Upper lobe of right lung (tissue), 1 donor: ENCODE data around the gene RFX6. TPM values are rescaled to one million over a fixed set of nuclear protein-coding genes. Genes with fewer than 3 reads are reported as not detected.

Source experiments
- ATAC-seq: fragments of 200-7000 bp; cut with Tn5 transposase; one replicate; pipeline ENCODE4 v1.9.1; 2020; ENCODE audit warnings: mild to moderate bottlenecking, moderate library complexity
- DNase-seq: peaks from one replicate; pipeline ENCODE4 v3.0.0-alpha.2; 2020
- H3K27ac ChIP-seq: fragments of 200-600 bp; one replicate; pipeline ENCODE4 v1.8.0; 2022
- H3K27me3 ChIP-seq: fragments of 200-600 bp; one replicate; pipeline ENCODE4 v1.8.0; 2022; ENCODE audit warnings: mild to moderate bottlenecking
- H3K36me3 ChIP-seq: fragments of 200-600 bp; one replicate; pipeline ENCODE4 v1.8.0; 2022
- H3K4me1 ChIP-seq: fragments of 200-600 bp; one replicate; pipeline ENCODE4 v1.8.0; 2022
- H3K4me3 ChIP-seq: fragments of 200-600 bp; one replicate; pipeline ENCODE4 v1.8.0; 2022; ENCODE audit warnings: mild to moderate bottlenecking
- H3K9me3 ChIP-seq: fragments of 200-600 bp; one replicate; pipeline ENCODE4 v1.8.0; 2022
- CTCF ChIP-seq: fragments of 200-600 bp; IDR thresholded peaks from one replicate; pipeline ENCODE4 v1.8.0; 2022; ENCODE audit warnings: antibody characterized with exemption
- intact Hi-C: fragments of 100-400 bp; cut with DNase I; formaldehyde crosslinking; loops from one replicate; pipeline ENCODE4 v1.11.0; 2022
- total RNA-seq: library from RNA; stranded (reverse); fragmentation: NEBNext Ultra II Directional; extraction: Animal tissue kit (Norgen Biotek cat#: 25700); gene quantifications from one replicate; pipeline ENCODE4 v1.2.1, GENCODE V29; 2021
- donor health status: DM: no; HTN: yes; CAD: no; lungs with severe emphysema.

RFX6 gene
- total RNA-seq, 1 donor from 2014 or later: not detected

- intact Hi-C loops: no loop called here
- no peak for ATAC-seq
- Histone ChIP-seq H3K27ac (no peak overlapping the region), H3K4me3 (no peak overlapping the region), H3K27me3 (no peaks in the 10 kb centered on the region), H3K36me3 (no peaks in the 10 kb centered on the region), H3K9me3 (no peaks in the 10 kb centered on the region), H3K4me1 (no peaks in the 10 kb centered on the region)
- TF ChIP-seq CTCF: no peak
- no peak for DNase-seq
Measured at GRCh38 chr6:116887168-116887567, 10.1 kb downstream of the RFX6 start.

GRCh38 chr6:116887894-116888293, 10.9 kb downstream of the RFX6 start:
- intact Hi-C loops: no loop called here
- DNase-seq: no peak

GRCh38 chr6:116888732-116889360, 11.8 kb downstream of the RFX6 start:
- Histone ChIP-seq H3K4me1 (no peaks in the 10 kb centered on the region), H3K9me3 (no peaks in the 10 kb centered on the region), H3K4me3 (no peak overlapping the region), H3K27me3 (no peaks in the 10 kb centered on the region), H3K36me3 (no peaks in the 10 kb centered on the region), H3K27ac (no peak overlapping the region)
- no peak for ATAC-seq
- no peak for DNase-seq
- no peak for TF ChIP-seq CTCF
- intact Hi-C loops: no loop called here

More at GRCh38 chr6:116887894-116888293, 10.9 kb downstream of the RFX6 start:
- Histone ChIP-seq H3K27me3 (no peaks in the 10 kb centered on the region), H3K4me3 (no peak overlapping the region), H3K9me3 (no peaks in the 10 kb centered on the region), H3K4me1 (no peaks in the 10 kb centered on the region), H3K27ac (no peak overlapping the region), H3K36me3 (no peaks in the 10 kb centered on the region)
- no peak for ATAC-seq
- TF ChIP-seq CTCF: no peak

- H3K27me3 ChIP-seq: no peaks in the 10 kb centered on the region
- DNase-seq (no peak), ATAC-seq (no peak)
- H3K9me3 ChIP-seq: no peaks in the 10 kb centered on the region
- no peaks in the 10 kb centered on the region for H3K4me1 ChIP-seq
- no peak for TF ChIP-seq CTCF
- H3K27ac ChIP-seq: no peak overlapping the region
- intact Hi-C loops: no loop called here
- H3K4me3 ChIP-seq: no peak overlapping the region
- no peaks in the 10 kb centered on the region for H3K36me3 ChIP-seq
Measured at GRCh38 chr6:116894669-116895068, 17.6 kb downstream of the RFX6 start.

- Histone ChIP-seq H3K4me1 (no peaks in the 10 kb centered on the region), H3K27ac (no peak overlapping the region), H3K27me3 (no peaks in the 10 kb centered on the region), H3K36me3 (no peaks in the 10 kb centered on the region), H3K9me3 (no peaks in the 10 kb centered on the region), H3K4me3 (no peak overlapping the region)
- no peak for TF ChIP-seq CTCF
- DNase-seq (no peak), ATAC-seq (no peak)
- intact Hi-C loops: no loop called here
Measured at GRCh38 chr6:116895935-116896334, 18.9 kb downstream of the RFX6 start.

GRCh38 chr6:116902634-116903033, 25.6 kb downstream of the RFX6 start:
- ATAC-seq: no peak
- H3K27me3 ChIP-seq: no peaks in the 10 kb centered on the region
- TF ChIP-seq CTCF: no peak
- DNase-seq: no peak
- intact Hi-C loops: no loop called here
- H3K36me3 ChIP-seq: no peaks in the 10 kb centered on the region
- no peaks in the 10 kb centered on the region for H3K4me1 ChIP-seq
- no peak overlapping the region for H3K4me3 ChIP-seq
- no peaks in the 10 kb centered on the region for H3K9me3 ChIP-seq
- no peak overlapping the region for H3K27ac ChIP-seq
